Chondrocyte (in vitro differentiated cells): ENCODE measurements around the gene CHTF18. TPM values are rescaled to one million over a fixed set of nuclear protein-coding genes. Genes with fewer than 3 reads are reported as not detected.

Experiments
- DNase-seq: peaks from one replicate; pipeline ENCODE4 v3.0.0; 2021; ENCODE audit warnings: mixed read lengths, low spot score
- H3K27ac Mint-ChIP-seq: one replicate; pipeline ENCODE4 v1.8.0; 2021; ENCODE audit warnings: mild to moderate bottlenecking, moderate library complexity, mixed read lengths; ENCODE audit not compliant: unreplicated experiment
- H3K27me3 Mint-ChIP-seq: 2 replicates; pipeline ENCODE4 v1.8.0; 2021; ENCODE audit warnings: low read depth, mixed read lengths
- H3K36me3 Mint-ChIP-seq: 2 replicates; pipeline ENCODE4 v1.8.0; 2021; ENCODE audit warnings: low read depth, mixed read lengths
- H3K4me1 Mint-ChIP-seq: 2 replicates; pipeline ENCODE4 v1.8.0; 2021; ENCODE audit warnings: low read depth, mild to moderate bottlenecking, mixed read lengths
- H3K4me3 Mint-ChIP-seq: one replicate; pipeline ENCODE4 v1.8.0; 2021; ENCODE audit warnings: mild to moderate bottlenecking, moderate library complexity, mixed read lengths; ENCODE audit not compliant: unreplicated experiment
- H3K9me3 Mint-ChIP-seq: 2 replicates; pipeline ENCODE4 v1.8.0; 2021; ENCODE audit warnings: low read depth, mixed read lengths
- CTCF ChIP-seq: fragments of 200-600 bp; sonication (generic); IDR thresholded peaks from 2 replicates; pipeline ENCODE4 v1.5.0; 2021; ENCODE audit warnings: antibody characterized with exemption, mild to moderate bottlenecking, moderate library complexity
- total RNA-seq: library from RNA; stranded (reverse); gene quantifications from 3 replicates; pipeline ENCODE4 v1.2.1, GENCODE V29; 2021

The CHTF18 gene
- total RNA-seq, 1 donor from 2014 or later = 12.8 TPM

- DNase-seq = no peak
- no peak overlapping the region for H3K27ac Mint-ChIP-seq
- peaks cover 13% of the 10 kb centered on the region for H3K27me3 Mint-ChIP-seq
- no peaks in the 10 kb centered on the region for H3K36me3 Mint-ChIP-seq
- no peaks in the 10 kb centered on the region for H3K4me1 Mint-ChIP-seq
- peaks cover 5% of the 10 kb centered on the region for H3K9me3 Mint-ChIP-seq
- H3K4me3 Mint-ChIP-seq = no peak overlapping the region
- no peak for TF ChIP-seq CTCF
Measured at GRCh38 chr16:754656-755055, 33.8 kb upstream of the CHTF18 start.

- Mint-ChIP-seq H3K9me3 (peaks cover 5% of the 10 kb centered on the region), H3K27me3 (peaks cover 10% of the 10 kb centered on the region), H3K36me3 (no peaks in the 10 kb centered on the region), H3K4me3 (no peak overlapping the region), H3K4me1 (no peaks in the 10 kb centered on the region), H3K27ac (no peak overlapping the region)
- no peak for DNase-seq
- TF ChIP-seq CTCF = no peak
Measured at GRCh38 chr16:756428-756827, 32.0 kb upstream of the CHTF18 start.

- peaks cover 5% of the 10 kb centered on the region for H3K27me3 Mint-ChIP-seq
- no peak for TF ChIP-seq CTCF
- no peak overlapping the region for H3K27ac Mint-ChIP-seq
- no peaks in the 10 kb centered on the region for H3K4me1 Mint-ChIP-seq
- no peaks in the 10 kb centered on the region for H3K36me3 Mint-ChIP-seq
- no peak overlapping the region for H3K4me3 Mint-ChIP-seq
- DNase-seq = peak; percentile 82
- peaks cover 5% of the 10 kb centered on the region for H3K9me3 Mint-ChIP-seq
Measured at GRCh38 chr16:759110-759910, 29.1 kb upstream of the CHTF18 start.

GRCh38 chr16:760065-760464 lies 28.4 kb upstream of the CHTF18 start:
- TF ChIP-seq CTCF = no peak
- Mint-ChIP-seq H3K27me3 (peaks cover 5% of the 10 kb centered on the region), H3K4me3 (no peak overlapping the region), H3K4me1 (no peaks in the 10 kb centered on the region), H3K36me3 (no peaks in the 10 kb centered on the region), H3K9me3 (peaks cover 5% of the 10 kb centered on the region), H3K27ac (no peak overlapping the region)
- no peak for DNase-seq

GRCh38 chr16:760545-761343 lies 27.7 kb upstream of the CHTF18 start, which contains the start of gene MSLN:
TSS of gene MSLN (plus strand) at chr16:760734. CDS start at chr16:762681, 1,947 bp downstream.
- TF ChIP-seq CTCF = no peak
- Mint-ChIP-seq H3K4me1 (no peaks in the 10 kb centered on the region), H3K4me3 (no peak within 1 kb of the TSS), H3K27me3 (peaks cover 5% of the 10 kb centered on the region), H3K27ac (no peak within 1 kb of the TSS), H3K36me3 (no peaks in the 10 kb centered on the region), H3K9me3 (peaks cover 5% of the 10 kb centered on the region)
- DNase-seq = peak; percentile 87
